OCI-LY1 (cell line): Measurements from ENCODE around the gene ZNF429.
A peak's percentile ranks its signal among the peaks of the same experiment; 100 is the strongest.

Source experiments
- H2AFZ ChIP-seq: fragments of 200-600 bp; sonication (generic), shearing (Covaris generic); 2 replicates; pipeline ENCODE4 v1.6.0; 2014; ENCODE audit warnings: antibody characterized with exemption, mild to moderate bottlenecking, low read length
- H3F3A ChIP-seq: fragments of 200-600 bp; sonication (generic), shearing (Covaris generic); 2 replicates; pipeline ENCODE4 v1.6.0; 2014; ENCODE audit warnings: mild to moderate bottlenecking, antibody characterized with exemption, low read length, moderate library complexity; ENCODE audit not compliant: insufficient read depth
- H3K27ac ChIP-seq: fragments of 200-600 bp; sonication (generic); 2 replicates; pipeline ENCODE4 v1.5.1; 2014; ENCODE audit warnings: low read length, mixed run types, mild to moderate bottlenecking, low read depth; ENCODE audit not compliant: poor library complexity, severe bottlenecking
- H3K27me3 ChIP-seq: fragments of 200-600 bp; sonication (generic); 2 replicates; pipeline ENCODE4 v1.6.0; 2014; ENCODE audit warnings: antibody characterized with exemption, mild to moderate bottlenecking, low read length, moderate library complexity; ENCODE audit not compliant: insufficient read depth
- H3K36me3 ChIP-seq: fragments of 200-600 bp; sonication (generic); 2 replicates; pipeline ENCODE4 v1.6.1; 2014; ENCODE audit warnings: mild to moderate bottlenecking, antibody characterized with exemption, low read length, moderate library complexity, mixed read lengths; ENCODE audit not compliant: insufficient read depth
- H3K4me1 ChIP-seq: fragments of 200-600 bp; sonication (generic); 2 replicates; pipeline ENCODE4 v1.5.1; 2014; ENCODE audit warnings: mild to moderate bottlenecking, low read length, moderate library complexity; ENCODE audit not compliant: insufficient read depth, severe bottlenecking
- H3K4me2 ChIP-seq: fragments of 200-600 bp; sonication (generic), shearing (Covaris generic); 2 replicates; pipeline ENCODE4 v1.6.1; 2014; ENCODE audit warnings: low read length
- H3K4me3 ChIP-seq: fragments of 200-600 bp; sonication (generic); 2 replicates; pipeline ENCODE4 v1.5.1; 2014; ENCODE audit warnings: low read length, low read depth, mild to moderate bottlenecking, mixed read lengths; ENCODE audit not compliant: poor library complexity, severe bottlenecking
- H3K79me2 ChIP-seq: fragments of 200-600 bp; shearing (Covaris generic); 2 replicates; pipeline ENCODE4 v1.6.1; 2016; ENCODE audit warnings: mixed run types, low read length, mixed read lengths; ENCODE audit not compliant: insufficient read depth
- H3K9ac ChIP-seq: fragments of 200-600 bp; sonication (generic), shearing (Covaris generic); 2 replicates; pipeline ENCODE4 v1.6.1; 2014; ENCODE audit warnings: mild to moderate bottlenecking, low read length, mixed read lengths
- H3K9me2 ChIP-seq: fragments of 200-600 bp; sonication (generic), shearing (Covaris generic); 2 replicates; pipeline ENCODE4 v1.6.1; 2014; ENCODE audit warnings: low read depth, mild to moderate bottlenecking, low read length, mixed read lengths
- H3K9me3 ChIP-seq: fragments of 200-600 bp; shearing (Covaris generic); 2 replicates; pipeline ENCODE4 v1.6.1; 2014; ENCODE audit warnings: low read length, mixed read lengths
- H4K20me1 ChIP-seq: fragments of 200-600 bp; sonication (generic), shearing (Covaris generic); 2 replicates; pipeline ENCODE4 v1.6.0; 2016; ENCODE audit warnings: mild to moderate bottlenecking, low read length; ENCODE audit not compliant: insufficient read depth
- CTCF ChIP-seq: fragments of 200-600 bp; sonication (generic), shearing (Covaris generic); IDR thresholded peaks from 2 replicates; pipeline ENCODE4 v1.5.1; 2017; ENCODE audit warnings: mild to moderate bottlenecking, antibody characterized with exemption, low read length, moderate library complexity, mixed read lengths
- EZH2 ChIP-seq: fragments of 200-600 bp; sonication (generic), shearing (Covaris generic); IDR thresholded peaks from 2 replicates; pipeline ENCODE4 v1.8.0; 2017; ENCODE audit warnings: borderline replicate concordance, mixed run types, mild to moderate bottlenecking, antibody characterized with exemption, low read length, moderate library complexity, mixed read lengths

Gene ZNF429

GRCh38 chr19:21505459-21506451 is at the start of gene ZNF429:
ZNF429 (plus strand) TSS chr19:21505602; CDS start chr19:21505772, 170 bp downstream.
- 0 out of 2 replicates have a peak, but pooled peaks cover 8% of the 10 kb centered on the region for H3K79me2 ChIP-seq
- no peaks in the 10 kb centered on the region for H3F3A ChIP-seq
- no peaks in the 10 kb centered on the region for H3K27me3 ChIP-seq
- no peaks in the 10 kb centered on the region for H4K20me1 ChIP-seq
- H3K9ac ChIP-seq: peak within 1 kb of the TSS; percentile 91
- H2AFZ ChIP-seq: peak within 1 kb of the TSS; percentile 76
- H3K36me3 ChIP-seq: peaks cover 21% of the 10 kb centered on the region
- H3K27ac ChIP-seq: peak within 1 kb of the TSS; percentile 65
- peak within 1 kb of the TSS; percentile 83 for H3K4me2 ChIP-seq
- H3K9me3 ChIP-seq: peaks cover 5% of the 10 kb centered on the region; the same call in 1 of the 2 replicates
- TF ChIP-seq CTCF (no peak), EZH2 (no peak)
- H3K4me1 ChIP-seq: peaks cover 11% of the 10 kb centered on the region
- no peaks in the 10 kb centered on the region for H3K9me2 ChIP-seq
- H3K4me3 ChIP-seq: peak within 1 kb of the TSS; percentile 97

GRCh38 chr19:21460686-21461085 is 44.7 kb upstream of the ZNF429 start:
- H3K9me2 ChIP-seq: no peaks in the 10 kb centered on the region
- no peak overlapping the region for H3K27ac ChIP-seq
- no peaks in the 10 kb centered on the region for H3F3A ChIP-seq
- H2AFZ ChIP-seq: no peak overlapping the region
- no peaks in the 10 kb centered on the region for H3K36me3 ChIP-seq
- 0 out of 2 replicates have a peak, but pooled peaks cover 2% of the 10 kb centered on the region for H3K9me3 ChIP-seq
- H3K4me1 ChIP-seq: no peaks in the 10 kb centered on the region
- H3K4me3 ChIP-seq: no peak overlapping the region
- H3K4me2 ChIP-seq: no peak overlapping the region
- H3K27me3 ChIP-seq: no peaks in the 10 kb centered on the region
- no peak overlapping the region for H3K9ac ChIP-seq
- TF ChIP-seq EZH2 (no peak), CTCF (no peak)
- H3K79me2 ChIP-seq: no peaks in the 10 kb centered on the region
- no peaks in the 10 kb centered on the region for H4K20me1 ChIP-seq

- Histone ChIP-seq H3K27ac (no peak overlapping the region), H2AFZ (no peak overlapping the region), H3K4me2 (no peak overlapping the region), H3K27me3 (no peaks in the 10 kb centered on the region), H4K20me1 (no peaks in the 10 kb centered on the region), H3K9me3 (0 out of 2 replicates have a peak, but pooled peaks cover 2% of the 10 kb centered on the region), H3K9ac (no peak overlapping the region), H3K4me1 (no peaks in the 10 kb centered on the region), H3F3A (no peaks in the 10 kb centered on the region), H3K79me2 (no peaks in the 10 kb centered on the region), H3K36me3 (no peaks in the 10 kb centered on the region), H3K9me2 (no peaks in the 10 kb centered on the region), H3K4me3 (no peak overlapping the region)
- TF ChIP-seq CTCF (no peak), EZH2 (no peak)
These were observed 42.9 kb upstream of the ZNF429 start for GRCh38 chr19:21462540-21462939.
